Endothelial cell of umbilical vein (primary cell): ENCODE measurements around the gene TTBK1. TPM values are rescaled to one million over a fixed set of nuclear protein-coding genes. Genes with fewer than 3 reads are reported as not detected.

Source experiments
- BruUV-seq: library from RNA; stranded (reverse); fragments of 400-500 nt; replicated peaks from 2 replicates; lab custom pipeline; 2021; lab: Mats Ljungman, UMichigan
- CTCF ChIA-PET: fragments of 300-600, 350-600 bp; sonication (Branson Sonifier 250); formaldehyde crosslinking; loops from one replicate; lab custom pipeline; 2021; ENCODE audit warnings: antibody characterized with exemption, inconsistent platforms; lab: Charles Lee
- POLR2A ChIA-PET: fragments of 300-600, 350-600 bp; sonication (Branson Sonifier 250); formaldehyde crosslinking; loops from one replicate; lab custom pipeline; 2021; ENCODE audit warnings: antibody characterized with exemption, inconsistent platforms; lab: Charles Lee
- DNase-seq: peaks from one replicate; pipeline ENCODE4 v3.0.0-alpha.2; 2011; ENCODE audit warnings: low read depth, low spot score
- FAIRE-seq: peaks from 2 replicates; lab custom pipeline; 2011; peaks lifted over from hg19 to GRCh38; lab: Jason Lieb, UNC
- H2AFZ ChIP-seq: 2 replicates; pipeline ENCODE4 v1.6.0; 2012; ENCODE audit warnings: low read depth, low read length, control low read depth, inconsistent platforms
- H3K27ac ChIP-seq: 2 replicates; pipeline ENCODE4 v1.5.1; 2011; ENCODE audit warnings: low read depth, mild to moderate bottlenecking, control low read depth, low read length, moderate library complexity; ENCODE audit not compliant: insufficient read depth
- H3K27me3 ChIP-seq, 2 experiments: 2 replicates each; pipeline versions ENCODE4 v1.6.0 to v1.6.1; 2011; ENCODE audit warnings: low read length in 2 of 2, mixed read lengths in 1 of 2; ENCODE audit not compliant: control insufficient read depth in 2 of 2, insufficient read depth in 2 of 2
- H3K36me3 ChIP-seq, 2 experiments: 2 replicates in 1 of 2; 3 replicates in 1 of 2; pipeline ENCODE4 v1.5.1; 2011; ENCODE audit warnings: low read length in 2 of 2, mild to moderate bottlenecking in 1 of 2, moderate library complexity in 1 of 2; ENCODE audit not compliant: control insufficient read depth in 2 of 2, insufficient read depth in 2 of 2; ENCODE audit errors: extremely low read depth in 1 of 2
- H3K4me1 ChIP-seq: 3 replicates; pipeline ENCODE4 v1.5.1; 2011; ENCODE audit warnings: mild to moderate bottlenecking, low read length; ENCODE audit not compliant: control insufficient read depth, insufficient read depth; ENCODE audit errors: extremely low read depth
- H3K4me2 ChIP-seq: 2 replicates; pipeline ENCODE4 v1.6.1; 2011; ENCODE audit warnings: low read length, control low read depth, mixed read lengths; ENCODE audit not compliant: insufficient read depth
- H3K4me3 ChIP-seq, 3 experiments: fragments of 200-600 bp in 1 of 3; sonication (generic), shearing (Covaris generic) in 1 of 3; replicated peaks in 1 of 3; 2 replicates each; pipeline ENCODE4 v1.5.1; 2011 to 2016; ENCODE audit warnings: control low read depth in 3 of 3, low read length in 3 of 3, mild to moderate bottlenecking in 2 of 3, inconsistent platforms in 1 of 3, low read depth in 1 of 3, moderate library complexity in 1 of 3; ENCODE audit not compliant: insufficient read depth in 1 of 3
- H3K79me2 ChIP-seq: 2 replicates; pipeline ENCODE4 v1.6.0; 2012; ENCODE audit warnings: low read length, inconsistent platforms; ENCODE audit not compliant: control insufficient read depth, insufficient read depth
- H3K9ac ChIP-seq: replicated peaks from 2 replicates; pipeline ENCODE3; 2011; ENCODE audit warnings: low read length, control low read depth; ENCODE audit not compliant: insufficient read depth; ENCODE audit errors: extremely low read depth
- H3K9me1 ChIP-seq: replicated peaks from 3 replicates; pipeline ENCODE4 v1.6.0; 2011; ENCODE audit warnings: mild to moderate bottlenecking, low read length; ENCODE audit not compliant: control insufficient read depth, insufficient read depth; ENCODE audit errors: extremely low read depth
- H3K9me3 ChIP-seq: replicated peaks from 2 replicates; pipeline ENCODE4 v1.5.1; 2012; ENCODE audit warnings: low read length, inconsistent platforms; ENCODE audit not compliant: control insufficient read depth, insufficient read depth
- H4K20me1 ChIP-seq: replicated peaks from 2 replicates; pipeline ENCODE3; 2011; ENCODE audit warnings: mild to moderate bottlenecking, low read length; ENCODE audit not compliant: control insufficient read depth, insufficient read depth; ENCODE audit errors: extremely low read depth
- CTCF ChIP-seq, 2 donors: IDR thresholded peaks; 1 replicate in 1 of 2; 2 replicates in 1 of 2; pipeline ENCODE4 v1.5.1; 2011; ENCODE audit warnings: low read length in 2 of 2, mild to moderate bottlenecking in 2 of 2, moderate library complexity in 2 of 2, control low read depth in 1 of 2, inconsistent platforms in 1 of 2, low read depth in 1 of 2; ENCODE audit not compliant: insufficient read depth in 1 of 2; ENCODE audit errors: extremely low read depth in 1 of 2
- EZH2 ChIP-seq: IDR thresholded peaks from 2 replicates; pipeline ENCODE4 v1.6.1; 2012; ENCODE audit warnings: borderline replicate concordance, low read depth, mild to moderate bottlenecking, moderate library complexity, low read length, inconsistent platforms; ENCODE audit not compliant: severe bottlenecking
- FOS ChIP-seq: IDR thresholded peaks from 2 replicates; pipeline ENCODE4 v1.6.1; 2011; ENCODE audit warnings: mild to moderate bottlenecking, low read length, moderate library complexity, borderline replicate concordance; ENCODE audit not compliant: insufficient read depth
- GATA2 ChIP-seq: IDR thresholded peaks from 2 replicates; pipeline ENCODE4 v1.7.0; 2011; ENCODE audit warnings: low read depth, mild to moderate bottlenecking, moderate library complexity, mixed read lengths, low read length; ENCODE audit not compliant: insufficient read length, insufficient read depth
- JUN ChIP-seq: IDR thresholded peaks from 2 replicates; pipeline ENCODE4 v1.6.1; 2011; ENCODE audit warnings: borderline replicate concordance, low read depth; ENCODE audit not compliant: insufficient read length, insufficient read depth
- MAX ChIP-seq: IDR thresholded peaks from 2 replicates; pipeline ENCODE4 v1.6.1; 2011; ENCODE audit not compliant: insufficient read depth, insufficient read length
- MYC ChIP-seq: IDR thresholded peaks from one replicate; pipeline ENCODE4 v1.6.1; 2011; ENCODE audit warnings: mild to moderate bottlenecking, low read depth, low read length
- POLR2A ChIP-seq: IDR thresholded peaks from 2 replicates; pipeline ENCODE4 v1.6.1; 2012; ENCODE audit warnings: low read depth, mild to moderate bottlenecking, control low read depth, low read length
- POLR2AphosphoS5 ChIP-seq: IDR thresholded peaks from 2 replicates; pipeline ENCODE4 v1.6.1; 2012; ENCODE audit warnings: low read depth, mild to moderate bottlenecking, control low read depth, low read length, moderate library complexity; ENCODE audit not compliant: insufficient read depth
- dilution Hi-C: fragments of 300-500 bp; cut with MboI; formaldehyde crosslinking; loops from one replicate; pipeline ENCODE4 v1.15.0; 2019; ENCODE audit warnings: low sequenced_read_pairs; ENCODE audit not compliant: extremely low pct_ligation_motif_present
- intact Hi-C: fragments of 100-400 bp; cut with micrococcal nuclease; formaldehyde crosslinking; loops from one replicate; pipeline ENCODE4 v1.10.0; 2022
- polyA plus RNA-seq, 4 experiments: library from polyadenylated mRNA; depleted of rRNA in 3 of 4; stranded (reverse) in 3 of 4; unstranded in 1 of 4; fragments of >200 nt; gene quantifications; 2 replicates each; pipeline versions ENCODE4 v1.2.1 to v1.2.3, GENCODE V29; 2011 to 2012; ENCODE audit warnings: missing spikeins in 1 of 4
- total RNA-seq: library from RNA; stranded (reverse); gene quantifications from 2 replicates; pipeline ENCODE4 v1.2.3, GENCODE V29; 2021

Gene TTBK1
- total and polyA plus RNA-seq, 2 donors (not counting 3 experiments of a cell fraction or from before 2014, with no cell fraction given) = 0.06 TPM; not detected in 1

- Histone ChIP-seq H3K9me1 (no peaks in the 10 kb centered on the region), H3K27me3 (peaks cover 5 to 12% of the 10 kb centered on the region in 2 experiments), H3K27ac (no peak overlapping the region), H3K9me3 (no peaks in the 10 kb centered on the region), H3K9ac (no peak overlapping the region), H3K4me2 (no peak overlapping the region), H3K36me3 (no peaks in the 10 kb centered on the region), H3K4me1 (no peaks in the 10 kb centered on the region), H4K20me1 (no peaks in the 10 kb centered on the region), H3K4me3 (no peak overlapping the region), H3K79me2 (no peaks in the 10 kb centered on the region), H2AFZ (no peak overlapping the region)
- intact Hi-C loops (no loop called here), dilution Hi-C loops (no loop called here)
- FAIRE-seq (no peak), DNase-seq (no peak)
- TF ChIP-seq GATA2 (no peak), POLR2A (no peak), MAX (no peak), JUN (no peak), CTCF (IDR thresholded peaks at IDR 0.05; ENCODE audit: extremely low read depth in 1 of 2, insufficient read depth in 1 of 2, low read depth in 1 of 2, low read length in 2 of 2) (no peak), POLR2AphosphoS5 (no peak), EZH2 (no peak), MYC (no peak), FOS (no peak)
- ChIA-PET CTCF (no interaction called here), POLR2A (no interaction called here)
- no TSS peak for BruUV-seq
These were observed 42.6 kb downstream of the TTBK1 start for GRCh38 chr6:43285832-43286231.
